Cardiac atrium fibroblast (primary cell): ENCODE data around the gene SEMA4F. TPM values are rescaled to one million over a fixed set of nuclear protein-coding genes. Genes with fewer than 3 reads are reported as not detected.

Experiments
- total RNA-seq: library from RNA; depleted of rRNA; stranded (reverse); fragments of >200 nt; gene quantifications from 2 replicates; pipeline ENCODE4 v1.2.3, GENCODE V29; 2015

SEMA4F gene
- 7.0 and 9.9 TPM in 2 replicates for total RNA-seq

DNA sequence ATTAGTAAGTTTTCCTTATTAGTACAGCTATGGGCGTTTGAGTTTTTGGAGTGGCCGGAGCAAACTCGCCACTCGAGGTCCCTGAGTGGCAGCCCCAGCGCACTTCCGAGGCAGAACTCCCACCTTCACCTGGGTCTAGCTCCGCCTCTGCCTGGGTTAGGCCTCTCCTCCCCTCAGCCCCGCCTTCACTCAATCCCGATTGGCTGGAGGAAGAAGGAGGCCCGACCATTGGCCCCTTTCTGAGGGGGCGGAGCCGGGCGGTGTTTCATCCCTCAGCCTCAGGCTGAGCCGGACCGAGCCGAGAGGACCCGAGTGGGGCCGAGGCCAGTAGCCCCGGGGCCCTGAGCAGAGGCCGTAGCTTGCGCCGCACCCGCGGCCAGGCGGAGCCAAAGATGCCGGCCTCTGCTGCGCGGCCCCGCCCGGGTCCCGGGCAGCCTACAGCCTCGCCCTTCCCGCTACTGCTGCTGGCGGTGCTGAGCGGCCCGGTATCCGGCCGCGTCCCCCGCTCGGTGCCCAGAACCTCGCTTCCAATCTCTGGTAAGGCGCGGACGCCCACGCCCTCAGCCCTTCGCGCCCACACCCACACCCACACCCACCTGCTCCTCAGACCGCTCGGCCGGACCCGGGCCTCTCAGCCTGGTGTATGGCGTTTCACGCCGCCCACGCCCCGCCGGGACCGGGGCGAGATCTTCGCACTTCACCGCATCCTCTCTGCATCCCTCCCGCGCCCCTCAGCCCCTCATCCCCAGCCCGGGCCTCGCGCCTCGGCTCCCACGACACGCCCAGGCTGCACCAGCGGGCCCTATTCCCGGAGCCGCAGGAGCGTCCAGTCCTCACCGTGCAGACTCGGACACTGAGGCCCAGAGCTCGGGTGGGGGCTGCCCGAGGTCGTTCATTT, at the start of gene SEMA4F:
SEMA4F (plus strand) TSS at position 263 of the 898 bp plus-strand sequence; CDS start at position 393, 130 bp downstream.

DNA sequence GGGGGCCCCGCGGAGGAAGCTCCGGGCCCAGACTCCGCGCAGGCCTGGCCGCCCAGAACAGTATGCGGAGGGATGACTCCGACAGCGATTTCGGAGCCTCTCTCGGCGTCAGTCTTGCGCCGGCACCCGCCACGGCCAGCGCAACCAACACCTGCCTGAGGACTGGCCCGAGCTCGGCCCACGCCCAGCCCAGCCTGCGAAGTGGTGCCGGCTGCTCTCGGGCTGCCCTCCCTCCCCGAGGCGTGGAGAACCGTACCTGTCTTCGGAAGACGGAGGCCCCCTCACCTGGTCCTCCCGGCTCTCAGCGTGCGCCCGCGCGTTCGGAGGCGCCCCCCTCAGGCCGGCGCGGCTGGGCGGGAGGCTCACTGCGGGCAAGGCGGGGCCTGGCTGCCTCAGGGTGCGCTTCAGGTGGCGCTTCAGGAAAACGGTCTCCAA, 6.0 kb upstream of the SEMA4F start, which contains the start of gene M1AP:
M1AP (minus strand) TSS at position 322 of the 435 bp plus-strand sequence. CDS start 8,055 bp downstream, outside the sequence.

Other genes with a start within 250 kb of the SEMA4F start
- under 0.01 and 0.49 TPM in 2 replicates for gene C2orf81, start 232.6 kb upstream of the SEMA4F start, total RNA-seq
- 30.6 and 40.4 TPM in 2 replicates for gene WDR54, start 232.5 kb upstream of the SEMA4F start, total RNA-seq
- 14.4 and 17.7 TPM in 2 replicates for gene RTKN, start 212.3 kb upstream of the SEMA4F start, total RNA-seq
- gene INO80B, start 199.2 kb upstream of the SEMA4F start, total RNA-seq = 7.5 and 23.3 TPM in 2 replicates
- 63.4 and 67.9 TPM in 2 replicates for gene WBP1, start 195.8 kb upstream of the SEMA4F start, total RNA-seq
- 78.3 and 84.1 TPM in 2 replicates for gene MOGS, start 188.9 kb upstream of the SEMA4F start, total RNA-seq
- 28.7 and 37.1 TPM in 2 replicates for gene MRPL53, start 181.6 kb upstream of the SEMA4F start, total RNA-seq
- gene CCDC142, start 171.2 kb upstream of the SEMA4F start, total RNA-seq = 6.0 and 11.0 TPM in 2 replicates
- gene TTC31, start 171.2 kb upstream of the SEMA4F start, total RNA-seq = 16.8 and 20.0 TPM in 2 replicates
- gene LBX2, start 154.6 kb upstream of the SEMA4F start, total RNA-seq = 1.6 and 2.1 TPM in 2 replicates
- 8.6 and 13.2 TPM in 2 replicates for gene PCGF1, start 146.6 kb upstream of the SEMA4F start, total RNA-seq
- gene TLX2, start 139.8 kb upstream of the SEMA4F start, total RNA-seq = not detected in 2 replicates
- not detected in 2 replicates for gene DQX1, start 128.0 kb upstream of the SEMA4F start, total RNA-seq
- 77.1 and 80.5 TPM in 2 replicates for gene AUP1, start 124.5 kb upstream of the SEMA4F start, total RNA-seq
- gene HTRA2, start 124.3 kb upstream of the SEMA4F start, total RNA-seq = 10.9 and 32.0 TPM in 2 replicates
- 76.8 and 97.7 TPM in 2 replicates for gene LOXL3, start 100.3 kb upstream of the SEMA4F start, total RNA-seq
- gene DOK1, start 99.5 kb upstream of the SEMA4F start, total RNA-seq = 27.6 and 30.6 TPM in 2 replicates
- not detected in 2 replicates for gene M1AP, start 5.9 kb upstream of the SEMA4F start, total RNA-seq
- gene HK2, start 179.9 kb downstream of the SEMA4F start, total RNA-seq = 36.5 and 50.1 TPM in 2 replicates